Measurements from ENCODE around the gene FBXO9.

FBXO9 gene

DNA sequence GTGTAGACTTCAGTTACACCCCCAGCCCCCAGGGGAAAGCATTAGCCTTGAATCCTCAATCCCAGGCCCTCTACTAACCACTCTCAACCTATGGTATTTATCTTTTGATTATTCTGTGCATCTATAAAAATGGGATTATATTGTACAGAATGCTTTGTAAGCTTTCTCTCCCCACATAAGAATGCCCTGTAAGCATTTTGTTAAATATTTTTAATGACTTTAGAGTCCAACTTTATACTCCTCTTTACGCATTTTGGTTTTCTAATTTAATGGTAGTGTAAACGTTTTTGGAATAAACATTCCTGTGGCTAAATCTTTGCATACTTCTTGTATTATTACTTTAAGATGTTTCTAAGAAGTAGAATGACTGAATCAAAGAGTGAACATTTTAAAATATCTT lies 35.4 kb downstream of the FBXO9 start:
- peaks cover 29% of the 10 kb centered on the region for H3K36me3 ChIP-seq (replicated peaks; ENCODE audit: low read depth, low read length)
- no peak overlapping the region for H3K27ac ChIP-seq (ENCODE audit: low read length)
- TF ChIP-seq, protein P1, sequence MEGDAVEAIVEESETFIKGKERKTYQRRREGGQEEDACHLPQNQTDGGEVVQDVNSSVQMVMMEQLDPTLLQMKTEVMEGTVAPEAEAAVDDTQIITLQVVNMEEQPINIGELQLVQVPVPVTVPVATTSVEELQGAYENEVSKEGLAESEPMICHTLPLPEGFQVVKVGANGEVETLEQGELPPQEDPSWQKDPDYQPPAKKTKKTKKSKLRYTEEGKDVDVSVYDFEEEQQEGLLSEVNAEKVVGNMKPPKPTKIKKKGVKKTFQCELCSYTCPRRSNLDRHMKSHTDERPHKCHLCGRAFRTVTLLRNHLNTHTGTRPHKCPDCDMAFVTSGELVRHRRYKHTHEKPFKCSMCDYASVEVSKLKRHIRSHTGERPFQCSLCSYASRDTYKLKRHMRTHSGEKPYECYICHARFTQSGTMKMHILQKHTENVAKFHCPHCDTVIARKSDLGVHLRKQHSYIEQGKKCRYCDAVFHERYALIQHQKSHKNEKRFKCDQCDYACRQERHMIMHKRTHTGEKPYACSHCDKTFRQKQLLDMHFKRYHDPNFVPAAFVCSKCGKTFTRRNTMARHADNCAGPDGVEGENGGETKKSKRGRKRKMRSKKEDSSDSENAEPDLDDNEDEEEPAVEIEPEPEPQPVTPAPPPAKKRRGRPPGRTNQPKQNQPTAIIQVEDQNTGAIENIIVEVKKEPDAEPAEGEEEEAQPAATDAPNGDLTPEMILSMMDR (IDR thresholded peaks at IDR 0.05; ENCODE audit: low read depth, low read length): no peak
- no peak for TF ChIP-seq EZH2phosphoT487 (IDR thresholded peaks at IDR 0.05; ENCODE audit: low read depth)
- no peaks in the 10 kb centered on the region for H3K9me3 ChIP-seq (ENCODE audit: insufficient read depth, low read length)
- H3K27me3 ChIP-seq (ENCODE audit: low read depth, low read length): no peaks in the 10 kb centered on the region
- H2AFZ ChIP-seq (ENCODE audit: low read depth, low read length): no peak overlapping the region
- H3K4me1 ChIP-seq (ENCODE audit: low read length): no peaks in the 10 kb centered on the region
- H3K4me2 ChIP-seq (ENCODE audit: low read length): no peak overlapping the region
- H3K79me2 ChIP-seq (ENCODE audit: low read length): no peaks in the 10 kb centered on the region
- H4K20me1 ChIP-seq (ENCODE audit: insufficient read depth, low read length): no peaks in the 10 kb centered on the region
- no peak overlapping the region for H3K4me3 ChIP-seq (ENCODE audit: low read length)
- H3K9ac ChIP-seq (ENCODE audit: low read length): no peak overlapping the region

DNA sequence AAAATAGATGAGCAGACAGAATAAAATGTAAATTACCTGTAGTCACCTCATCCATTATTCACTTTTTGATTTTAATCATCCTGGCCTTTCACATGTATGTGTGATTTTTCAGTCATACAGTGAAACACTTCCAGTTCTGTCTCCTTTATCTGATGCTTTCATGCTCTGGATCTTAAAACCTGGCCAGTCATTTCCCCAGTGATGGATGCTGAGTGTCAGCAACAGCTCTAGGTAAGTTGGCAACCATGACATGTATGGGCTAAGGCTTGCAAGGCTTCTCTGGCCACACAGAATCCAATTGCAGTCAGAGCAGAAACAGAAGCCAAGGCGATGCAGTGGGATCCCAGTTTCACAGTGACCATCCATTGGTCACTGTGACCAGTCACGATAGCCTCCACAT lies 35.8 kb downstream of the FBXO9 start:
- H4K20me1 ChIP-seq (ENCODE audit: insufficient read depth, low read length): no peaks in the 10 kb centered on the region
- no peak overlapping the region for H2AFZ ChIP-seq (ENCODE audit: low read depth, low read length)
- no peaks in the 10 kb centered on the region for H3K4me1 ChIP-seq (ENCODE audit: low read length)
- no peak for TF ChIP-seq EZH2phosphoT487 (IDR thresholded peaks at IDR 0.05; ENCODE audit: low read depth)
- TF ChIP-seq, protein P1 (IDR thresholded peaks at IDR 0.05; ENCODE audit: low read depth, low read length): no peak
- H3K4me3 ChIP-seq (ENCODE audit: low read length): no peak overlapping the region
- peaks cover 25% of the 10 kb centered on the region for H3K36me3 ChIP-seq (replicated peaks; ENCODE audit: low read depth, low read length)
- no peak overlapping the region for H3K27ac ChIP-seq (ENCODE audit: low read length)
- H3K9ac ChIP-seq (ENCODE audit: low read length): no peak overlapping the region
- H3K79me2 ChIP-seq (ENCODE audit: low read length): no peaks in the 10 kb centered on the region
- no peak overlapping the region for H3K4me2 ChIP-seq (ENCODE audit: low read length)
- H3K27me3 ChIP-seq (ENCODE audit: low read depth, low read length): no peaks in the 10 kb centered on the region
- no peaks in the 10 kb centered on the region for H3K9me3 ChIP-seq (ENCODE audit: insufficient read depth, low read length)

DNA sequence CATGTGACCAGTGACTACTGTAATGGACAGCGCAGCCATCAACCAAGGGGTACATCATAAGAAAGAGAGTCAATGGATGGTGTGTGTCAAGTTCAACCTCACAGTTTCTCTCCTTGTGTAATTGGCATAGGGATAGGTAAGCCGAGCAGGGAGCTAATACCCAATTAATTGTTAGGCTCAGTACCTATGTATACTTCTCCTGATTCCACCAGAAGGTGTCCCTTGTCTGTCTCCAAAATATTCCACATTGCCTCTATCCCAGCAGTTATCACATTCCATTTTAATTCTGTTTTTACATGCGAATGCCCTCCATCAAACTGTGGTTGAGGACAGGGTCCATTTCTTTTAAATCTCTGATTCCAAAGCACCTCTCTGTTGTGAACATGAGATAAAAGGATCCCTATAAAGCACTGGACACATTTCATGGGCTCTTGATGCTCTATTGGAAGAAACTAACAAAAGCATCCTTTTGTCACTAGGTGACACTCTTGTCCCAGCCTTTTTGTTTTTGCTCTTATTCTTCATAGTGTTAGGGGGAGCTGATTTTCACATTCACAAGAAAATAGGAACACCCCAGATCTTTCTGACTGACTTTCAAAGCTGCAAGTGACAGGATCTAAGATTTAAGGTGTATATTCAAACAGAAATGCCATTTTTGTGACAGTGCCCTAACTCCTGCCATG lies 38.9 kb downstream of the FBXO9 start:
- H3K27ac ChIP-seq (ENCODE audit: low read length): no peak overlapping the region
- peaks cover 10% of the 10 kb centered on the region for H3K36me3 ChIP-seq (replicated peaks; ENCODE audit: low read depth, low read length)
- no peak overlapping the region for H2AFZ ChIP-seq (ENCODE audit: low read depth, low read length)
- no peak overlapping the region for H3K9ac ChIP-seq (ENCODE audit: low read length)
- no peaks in the 10 kb centered on the region for H3K9me3 ChIP-seq (ENCODE audit: insufficient read depth, low read length)
- no peaks in the 10 kb centered on the region for H4K20me1 ChIP-seq (ENCODE audit: insufficient read depth, low read length)
- H3K79me2 ChIP-seq (ENCODE audit: low read length): no peaks in the 10 kb centered on the region
- H3K27me3 ChIP-seq (ENCODE audit: low read depth, low read length): no peaks in the 10 kb centered on the region
- H3K4me3 ChIP-seq (ENCODE audit: low read length): no peak overlapping the region
- H3K4me2 ChIP-seq (ENCODE audit: low read length): no peak overlapping the region
- TF ChIP-seq, protein P1 (IDR thresholded peaks at IDR 0.05; ENCODE audit: low read depth, low read length): peak; percentile 47
- TF ChIP-seq EZH2phosphoT487 (IDR thresholded peaks at IDR 0.05; ENCODE audit: low read depth): no peak
- no peaks in the 10 kb centered on the region for H3K4me1 ChIP-seq (ENCODE audit: low read length)

DNA sequence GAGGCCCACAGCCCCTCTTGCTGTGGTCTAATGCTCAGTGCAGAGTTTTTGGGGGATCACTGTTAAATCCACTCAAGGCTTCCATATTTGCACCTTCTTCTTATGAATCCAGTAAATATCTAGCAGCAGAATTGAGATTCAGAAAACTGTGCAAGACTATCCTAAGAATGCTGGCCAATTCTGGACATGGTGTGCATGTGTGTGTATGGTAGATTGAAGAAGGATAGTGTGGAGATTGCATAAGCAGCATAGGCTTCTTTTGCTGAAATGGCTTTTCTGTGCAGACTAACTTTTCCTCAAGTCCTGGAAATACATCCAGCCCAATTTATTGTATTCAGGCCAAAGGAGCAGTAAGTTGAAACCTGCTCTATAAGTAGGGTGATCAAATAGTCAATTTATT lies 39.7 kb downstream of the FBXO9 start:
- TF ChIP-seq, protein P1 (IDR thresholded peaks at IDR 0.05; ENCODE audit: low read depth, low read length): no peak
- no peak for TF ChIP-seq EZH2phosphoT487 (IDR thresholded peaks at IDR 0.05; ENCODE audit: low read depth)
- Histone ChIP-seq H3K27ac (ENCODE audit: low read length) (no peak overlapping the region), H2AFZ (ENCODE audit: low read depth, low read length) (no peak overlapping the region), H3K36me3 (replicated peaks; ENCODE audit: low read depth, low read length) (peaks cover 8% of the 10 kb centered on the region), H4K20me1 (ENCODE audit: insufficient read depth, low read length) (no peaks in the 10 kb centered on the region), H3K27me3 (ENCODE audit: low read depth, low read length) (no peaks in the 10 kb centered on the region), H3K4me3 (ENCODE audit: low read length) (no peak overlapping the region), H3K79me2 (ENCODE audit: low read length) (no peaks in the 10 kb centered on the region), H3K9ac (ENCODE audit: low read length) (no peak overlapping the region), H3K4me1 (ENCODE audit: low read length) (no peaks in the 10 kb centered on the region), H3K4me2 (ENCODE audit: low read length) (no peak overlapping the region), H3K9me3 (ENCODE audit: insufficient read depth, low read length) (no peaks in the 10 kb centered on the region)
